Common myeloid progenitor, CD34-positive (primary cell): ENCODE measurements around the gene APBA2.

Experiments used
- CTCF ChIA-PET: fragments of 350-600 bp; sonication (Branson Sonifier 250); formaldehyde crosslinking; loops from one replicate; lab custom pipeline; 2021; ENCODE audit warnings: antibody characterized with exemption; lab: Charles Lee
- POLR2A ChIA-PET: fragments of 350-600 bp; sonication (Branson Sonifier 250); formaldehyde crosslinking; loops from one replicate; lab custom pipeline; 2021; ENCODE audit warnings: antibody characterized with exemption; lab: Charles Lee
- DNase-seq, 3 donors: peaks; one replicate each; pipeline versions ENCODE4 v3.0.0 to v3.0.0-alpha.2; 2013
- H3K27ac ChIP-seq, 2 experiments: 1 replicate in 1 of 2; 2 replicates in 1 of 2; pipeline ENCODE4 v1.7.0; 2013; ENCODE audit warnings: inconsistent platforms in 2 of 2, low read length in 2 of 2, mild to moderate bottlenecking in 2 of 2, low read depth in 1 of 2, moderate library complexity in 1 of 2; ENCODE audit not compliant: severe bottlenecking in 2 of 2, insufficient read depth in 1 of 2, poor library complexity in 1 of 2
- H3K27me3 ChIP-seq, 5 experiments: replicated peaks in 2 of 5; 1 replicate in 3 of 5; 2 replicates in 2 of 5; pipeline versions ENCODE4 v1.6.1 to v1.7.0; 2013; ENCODE audit warnings: low read length in 4 of 5, mild to moderate bottlenecking in 2 of 5, moderate library complexity in 2 of 5, inconsistent platforms in 1 of 5; ENCODE audit not compliant: insufficient read depth in 5 of 5, control insufficient read depth in 4 of 5
- H3K36me3 ChIP-seq, 4 experiments: 1 replicate in 2 of 4; 2 replicates in 2 of 4; pipeline versions ENCODE4 v1.6.1 to v1.7.0; 2013; ENCODE audit warnings: low read length in 3 of 4, control low read depth in 1 of 4, mild to moderate bottlenecking in 1 of 4; ENCODE audit not compliant: control insufficient read depth in 4 of 4, insufficient read depth in 4 of 4
- H3K4me1 ChIP-seq, 4 experiments: 1 replicate in 3 of 4; 2 replicates in 1 of 4; pipeline versions ENCODE4 v1.6.1 to v1.7.1; 2013; ENCODE audit warnings: low read length in 3 of 4, mild to moderate bottlenecking in 3 of 4, control low read depth in 1 of 4, inconsistent platforms in 1 of 4, moderate library complexity in 1 of 4; ENCODE audit not compliant: control insufficient read depth in 4 of 4, insufficient read depth in 4 of 4; ENCODE audit errors: control extremely low read depth in 1 of 4
- H3K4me3 ChIP-seq, 7 experiments: 1 replicate in 4 of 7; 2 replicates in 3 of 7; pipeline versions ENCODE4 v1.5.1 to v1.7.0; 2013; ENCODE audit warnings: mild to moderate bottlenecking in 7 of 7, low read length in 6 of 7, moderate library complexity in 6 of 7, inconsistent platforms in 2 of 7, low read depth in 2 of 7, control low read depth in 1 of 7; ENCODE audit not compliant: insufficient read depth in 4 of 7, control insufficient read depth in 1 of 7; ENCODE audit errors: extremely low read depth in 1 of 7
- H3K9me3 ChIP-seq, 5 experiments: 1 replicate in 4 of 5; 2 replicates in 1 of 5; pipeline versions ENCODE4 v1.6.1 to v1.7.1; 2013; ENCODE audit warnings: low read length in 4 of 5, mild to moderate bottlenecking in 2 of 5, inconsistent platforms in 1 of 5, low read depth in 1 of 5, moderate library complexity in 1 of 5; ENCODE audit not compliant: control insufficient read depth in 4 of 5, insufficient read depth in 2 of 5; ENCODE audit errors: control extremely low read depth in 1 of 5
- WGBS: methylation state at CpG from one replicate; pipeline ENCODE4 v1.1.5; 2013; ENCODE audit not compliant: insufficient coverage; 5-methylcytosine and 5-hydroxymethylcytosine counted together

The APBA2 gene

GRCh38 chr15:29128671-29129070 is 242.9 kb downstream of the APBA2 start:
- no peaks in the 10 kb centered on the region for H3K36me3 ChIP-seq
- H3K4me1 ChIP-seq: peaks cover 0 to 5% (median 2%) of the 10 kb centered on the region in 4 experiments
- ChIA-PET POLR2A (no interaction called here), CTCF (no interaction called here)
- 100% methylated on average over 2 of the region's 11 CpGs for WGBS
- H3K27me3 ChIP-seq: peaks cover 0 to 9% (median 0%) of the 10 kb centered on the region in 5 experiments
- no peaks in the 10 kb centered on the region for H3K9me3 ChIP-seq
- H3K27ac ChIP-seq: no peak overlapping the region
- no peak for DNase-seq
- H3K4me3 ChIP-seq: no peak overlapping the region

GRCh38 chr15:29129221-29129620 is 243.4 kb downstream of the APBA2 start:
- Histone ChIP-seq H3K4me1 (peaks cover 0 to 5% (median 2%) of the 10 kb centered on the region in 4 experiments), H3K36me3 (no peaks in the 10 kb centered on the region), H3K27me3 (peaks cover 0 to 9% (median 0%) of the 10 kb centered on the region in 5 experiments), H3K4me3 (no peak overlapping the region), H3K27ac (no peak overlapping the region), H3K9me3 (no peaks in the 10 kb centered on the region)
- no peak for DNase-seq
- 96% methylated on average over 10 of the region's 10 CpGs for WGBS
- POLR2A ChIA-PET: no interaction called here
- CTCF ChIA-PET: no interaction called here

- ChIA-PET POLR2A (no interaction called here), CTCF (no interaction called here)
- Histone ChIP-seq H3K9me3 (no peaks in the 10 kb centered on the region), H3K36me3 (no peaks in the 10 kb centered on the region), H3K27ac (no peak overlapping the region), H3K4me3 (no peak overlapping the region), H3K27me3 (peaks cover 0 to 9% (median 0%) of the 10 kb centered on the region in 5 experiments), H3K4me1 (peaks cover 0 to 5% (median 2%) of the 10 kb centered on the region in 4 experiments)
- WGBS: 84% methylated on average over 5 of the region's 11 CpGs
- DNase-seq: no peak
Measured at GRCh38 chr15:29129926-29130325, 244.2 kb downstream of the APBA2 start.

- 14% methylated on average over 1 of the region's 6 CpGs for WGBS
- POLR2A ChIA-PET: no interaction called here
Measured at GRCh38 chr15:29130476-29130875, 244.7 kb downstream of the APBA2 start.

GRCh38 chr15:29130951-29131839 is 245.4 kb downstream of the APBA2 start:
- H3K27me3 ChIP-seq: peaks cover 0 to 9% (median 0%) of the 10 kb centered on the region in 5 experiments
- no peak overlapping the region for H3K27ac ChIP-seq
- H3K9me3 ChIP-seq: no peaks in the 10 kb centered on the region
- ChIA-PET POLR2A (no interaction called here), CTCF (interaction anchor here (1.1 kb wide), 1 partner anchor 29 kb away, joined by 3 read pairs; no protein-coding TSS in a partner anchor)
- H3K4me1 ChIP-seq: peaks cover 0 to 5% (median 2%) of the 10 kb centered on the region in 4 experiments
- DNase-seq: no peak
- WGBS: 70% methylated on average over 14 of the region's 19 CpGs
- H3K4me3 ChIP-seq: peak overlapping the region in 1 of 7 experiments; percentile 1
- no peaks in the 10 kb centered on the region for H3K36me3 ChIP-seq

More at GRCh38 chr15:29130476-29130875, 244.7 kb downstream of the APBA2 start:
- no peak overlapping the region for H3K4me3 ChIP-seq
- peaks cover 0 to 9% (median 0%) of the 10 kb centered on the region in 5 experiments for H3K27me3 ChIP-seq
- H3K4me1 ChIP-seq: peaks cover 0 to 5% (median 2%) of the 10 kb centered on the region in 4 experiments
- H3K27ac ChIP-seq: no peak overlapping the region
- CTCF ChIA-PET: no interaction called here
- no peak for DNase-seq
- no peaks in the 10 kb centered on the region for H3K9me3 ChIP-seq
- no peaks in the 10 kb centered on the region for H3K36me3 ChIP-seq

GRCh38 chr15:29131840-29132420 is 246.2 kb downstream of the APBA2 start:
- peaks cover 0 to 5% (median 2%) of the 10 kb centered on the region in 4 experiments for H3K4me1 ChIP-seq
- H3K9me3 ChIP-seq: no peaks in the 10 kb centered on the region
- WGBS: 64% methylated on average over 21 of the region's 23 CpGs
- ChIA-PET POLR2A (no interaction called here), CTCF (interaction anchor here (1.1 to 2.6 kb wide), 2 partner anchors 16 to 30 kb away, joined by 3 to 7 read pairs; no protein-coding TSS in a partner anchor)
- peak overlapping the region in 1 of 7 experiments; percentile 1 for H3K4me3 ChIP-seq
- DNase-seq: peak in 2 of 3 donors; percentile 55 to 66
- H3K27me3 ChIP-seq: peaks cover 0 to 9% (median 0%) of the 10 kb centered on the region in 5 experiments
- no peak overlapping the region for H3K27ac ChIP-seq
- H3K36me3 ChIP-seq: no peaks in the 10 kb centered on the region
